Mesothelial cell of epicardium (in vitro differentiated cells): ENCODE measurements around the gene SHISA5. TPM values are rescaled to one million over a fixed set of nuclear protein-coding genes. Genes with fewer than 3 reads are reported as not detected.
"Not testable (repeated sequence)": the region's sequence is repeated elsewhere in the genome, so short reads cannot be mapped to it uniquely, and the experiment has no call there.

Experiments
- DNase-seq, 2 experiments: peaks; one replicate each; pipeline ENCODE4 v3.0.0; 2021; ENCODE audit warnings: low spot score in 2 of 2; ENCODE audit not compliant: unreplicated experiment in 2 of 2
- H3K27ac Mint-ChIP-seq: 2 replicates; pipeline ENCODE4 v1.8.0; 2021; ENCODE audit warnings: mixed read lengths
- H3K27me3 Mint-ChIP-seq: 2 replicates; pipeline ENCODE4 v1.8.0; 2021; ENCODE audit warnings: low read depth, mixed read lengths
- H3K36me3 Mint-ChIP-seq: 2 replicates; pipeline ENCODE4 v1.8.0; 2021; ENCODE audit warnings: mixed read lengths
- H3K4me1 Mint-ChIP-seq: 2 replicates; pipeline ENCODE4 v1.8.0; 2021; ENCODE audit warnings: mixed read lengths
- H3K4me3 Mint-ChIP-seq: 2 replicates; pipeline ENCODE4 v1.8.0; 2021; ENCODE audit warnings: mild to moderate bottlenecking, moderate library complexity, mixed read lengths
- H3K9me3 Mint-ChIP-seq: 2 replicates; pipeline ENCODE4 v1.8.0; 2021; ENCODE audit warnings: mixed read lengths
- CTCF ChIP-seq: fragments of 200-600 bp; sonication (generic); IDR thresholded peaks from one replicate; pipeline ENCODE4 v1.5.0; 2021; ENCODE audit warnings: antibody characterized with exemption; ENCODE audit not compliant: unreplicated experiment
- total RNA-seq: library from RNA; stranded (reverse); gene quantifications from 3 replicates; pipeline ENCODE4 v1.2.1, GENCODE V29; 2021

SHISA5 gene
- total RNA-seq, 1 donor from 2014 or later = 154 TPM

GRCh38 chr3:48478626-48479555 lies 25.1 kb downstream of the SHISA5 start:
- Mint-ChIP-seq H3K27ac (no peak overlapping the region), H3K4me3 (no peak overlapping the region), H3K4me1 (peaks cover 4% of the 10 kb centered on the region), H3K9me3 (no peaks in the 10 kb centered on the region), H3K36me3 (peaks cover 5% of the 10 kb centered on the region), H3K27me3 (no peaks in the 10 kb centered on the region)
- no peak for DNase-seq
- no peak for TF ChIP-seq CTCF

GRCh38 chr3:48477959-48478520 lies 25.9 kb downstream of the SHISA5 start:
- H3K36me3 Mint-ChIP-seq = peaks cover 5% of the 10 kb centered on the region
- no peaks in the 10 kb centered on the region for H3K9me3 Mint-ChIP-seq
- no peak for DNase-seq
- H3K4me3 Mint-ChIP-seq = no peak overlapping the region
- H3K27me3 Mint-ChIP-seq = no peaks in the 10 kb centered on the region
- TF ChIP-seq CTCF = no peak
- peaks cover 10% of the 10 kb centered on the region for H3K4me1 Mint-ChIP-seq
- no peak overlapping the region for H3K27ac Mint-ChIP-seq

GRCh38 chr3:48476426-48477053 lies 27.4 kb downstream of the SHISA5 start:
- Mint-ChIP-seq H3K27me3 (no peaks in the 10 kb centered on the region), H3K9me3 (no peaks in the 10 kb centered on the region), H3K4me1 (peaks cover 15% of the 10 kb centered on the region), H3K27ac (no peak overlapping the region), H3K4me3 (no peak overlapping the region), H3K36me3 (peaks cover 5% of the 10 kb centered on the region)
- TF ChIP-seq CTCF = no peak
- no peak for DNase-seq

- DNase-seq = no peak
- no peak overlapping the region for H3K4me3 Mint-ChIP-seq
- no peaks in the 10 kb centered on the region for H3K27me3 Mint-ChIP-seq
- no peak overlapping the region for H3K27ac Mint-ChIP-seq
- peaks cover 15% of the 10 kb centered on the region for H3K4me1 Mint-ChIP-seq
- H3K9me3 Mint-ChIP-seq = no peaks in the 10 kb centered on the region
- peaks cover 4% of the 10 kb centered on the region for H3K36me3 Mint-ChIP-seq
- no peak for TF ChIP-seq CTCF
Observed at GRCh38 chr3:48475188-48475587, 28.8 kb downstream of the SHISA5 start.

- no peak for TF ChIP-seq CTCF
- Mint-ChIP-seq H3K36me3 (peaks cover 5% of the 10 kb centered on the region), H3K27me3 (no peaks in the 10 kb centered on the region), H3K4me3 (no peak overlapping the region), H3K27ac (peak overlapping the region; percentile 90), H3K4me1 (peaks cover 18% of the 10 kb centered on the region), H3K9me3 (no peaks in the 10 kb centered on the region)
- no peak for DNase-seq
Observed at GRCh38 chr3:48474619-48475018, 29.4 kb downstream of the SHISA5 start.

GRCh38 chr3:48474031-48474430 lies 29.9 kb downstream of the SHISA5 start:
- H3K4me3 Mint-ChIP-seq, H3K27me3 Mint-ChIP-seq, H3K9me3 Mint-ChIP-seq, H3K27ac Mint-ChIP-seq, H3K36me3 Mint-ChIP-seq, DNase-seq: not testable (repeated sequence)
- H3K4me1 Mint-ChIP-seq = peaks cover 18% of the 10 kb centered on the region
